Osteoblast (primary cell): Measurements from ENCODE around the gene GSTA1. TPM values are rescaled to one million over a fixed set of nuclear protein-coding genes. Genes with fewer than 3 reads are reported as not detected.
"Not testable (repeated sequence)": the region's sequence is repeated elsewhere in the genome, so short reads cannot be mapped to it uniquely, and the experiment has no call there.

ENCODE experiments used
- DNase-seq: peaks from one replicate; pipeline ENCODE4 v3.0.0; 2011; ENCODE audit warnings: low spot score, mixed read lengths; ENCODE audit not compliant: insufficient read length; ENCODE audit errors: missing footprints
- H2AFZ ChIP-seq: 2 replicates; pipeline ENCODE4 v1.6.0; 2011; ENCODE audit warnings: mild to moderate bottlenecking, low read length
- H3K27ac ChIP-seq: 2 replicates; pipeline ENCODE4 v1.5.1; 2011; ENCODE audit warnings: mild to moderate bottlenecking, low read depth, low read length, moderate library complexity
- H3K27me3 ChIP-seq: 2 replicates; pipeline ENCODE4 v1.6.0; 2012; ENCODE audit warnings: mild to moderate bottlenecking, control low read depth, inconsistent platforms, low read length, moderate library complexity; ENCODE audit not compliant: insufficient read depth
- H3K36me3 ChIP-seq: 2 replicates; pipeline ENCODE4 v1.5.1; 2011; ENCODE audit warnings: mild to moderate bottlenecking, low read length, control low read depth, moderate library complexity; ENCODE audit not compliant: insufficient read depth
- H3K4me1 ChIP-seq: 2 replicates; pipeline ENCODE4 v1.5.1; 2011; ENCODE audit warnings: mild to moderate bottlenecking, low read length, control low read depth, moderate library complexity; ENCODE audit not compliant: insufficient read depth
- H3K4me2 ChIP-seq: 2 replicates; pipeline ENCODE4 v1.6.0; 2011; ENCODE audit warnings: mild to moderate bottlenecking, low read length; ENCODE audit not compliant: insufficient read depth
- H3K4me3 ChIP-seq: fragments of 200-600 bp; sonication (generic); 3 replicates; pipeline ENCODE4 v1.5.1; 2012; ENCODE audit warnings: mild to moderate bottlenecking, low read length, inconsistent platforms; ENCODE audit not compliant: insufficient read depth
- H3K79me2 ChIP-seq: 2 replicates; pipeline ENCODE4 v1.6.0; 2012; ENCODE audit warnings: mild to moderate bottlenecking, low read length, control low read depth, inconsistent platforms; ENCODE audit not compliant: insufficient read depth
- H3K9me3 ChIP-seq: 2 replicates; pipeline ENCODE4 v1.5.1; 2011; ENCODE audit warnings: low read depth, low read length, control low read depth
- H4K20me1 ChIP-seq: 2 replicates; pipeline ENCODE4 v1.6.0; 2012; ENCODE audit warnings: mild to moderate bottlenecking, low read length, control low read depth; ENCODE audit not compliant: insufficient read depth
- CTCF ChIP-seq: IDR thresholded peaks from 2 replicates; pipeline ENCODE4 v1.5.1; 2011; ENCODE audit warnings: mild to moderate bottlenecking, low read depth, low read length, moderate library complexity; ENCODE audit errors: extremely low read depth
- total RNA-seq: library from RNA; depleted of rRNA; stranded (reverse); fragments of >200 nt; gene quantifications from 2 replicates; pipeline ENCODE4 v1.2.3, GENCODE V29; 2012

GSTA1 gene
- total RNA-seq, 1 donor = not detected

- H3K79me2 ChIP-seq = no peaks in the 10 kb centered on the region
- peaks cover 16% of the 10 kb centered on the region for H3K4me1 ChIP-seq
- H3K4me3 ChIP-seq = no peak overlapping the region
- no peaks in the 10 kb centered on the region for H3K27me3 ChIP-seq
- H3K36me3 ChIP-seq = no peaks in the 10 kb centered on the region
- H2AFZ ChIP-seq = no peak overlapping the region
- no peak overlapping the region for H3K4me2 ChIP-seq
- no peak for TF ChIP-seq CTCF
- H3K9me3 ChIP-seq = no peaks in the 10 kb centered on the region
- no peak overlapping the region for H3K27ac ChIP-seq
- DNase-seq = no peak
- H4K20me1 ChIP-seq = no peaks in the 10 kb centered on the region
Observed at GRCh38 chr6:52754443-52754842, 49.2 kb downstream of the GSTA1 start.

GRCh38 chr6:52753137-52753536 lies 50.5 kb downstream of the GSTA1 start:
- not testable (repeated sequence) for H3K27me3 ChIP-seq, H4K20me1 ChIP-seq, H2AFZ ChIP-seq, H3K4me3 ChIP-seq, H3K4me2 ChIP-seq, H3K4me1 ChIP-seq, H3K27ac ChIP-seq, H3K9me3 ChIP-seq, H3K36me3 ChIP-seq, H3K79me2 ChIP-seq
- peak; percentile 4 for DNase-seq

GRCh38 chr6:52752310-52752709 lies 51.3 kb downstream of the GSTA1 start:
- Histone ChIP-seq H3K79me2 (no peaks in the 10 kb centered on the region), H3K4me1 (peaks cover 8% of the 10 kb centered on the region), H2AFZ (no peak overlapping the region), H3K36me3 (no peaks in the 10 kb centered on the region), H3K27ac (no peak overlapping the region), H3K27me3 (no peaks in the 10 kb centered on the region), H4K20me1 (no peaks in the 10 kb centered on the region), H3K9me3 (no peaks in the 10 kb centered on the region), H3K4me2 (no peak overlapping the region), H3K4me3 (no peak overlapping the region)
- no peak for TF ChIP-seq CTCF
- no peak for DNase-seq

- Histone ChIP-seq H3K79me2 (no peaks in the 10 kb centered on the region), H3K4me3 (no peak overlapping the region), H3K27me3 (peaks cover under 1% of the 10 kb centered on the region), H2AFZ (no peak overlapping the region), H3K9me3 (no peaks in the 10 kb centered on the region), H3K4me2 (no peak overlapping the region), H3K27ac (no peak overlapping the region), H3K36me3 (no peaks in the 10 kb centered on the region), H4K20me1 (no peaks in the 10 kb centered on the region), H3K4me1 (peaks cover 14% of the 10 kb centered on the region)
- TF ChIP-seq CTCF = no peak
- no peak for DNase-seq
Observed at GRCh38 chr6:52749556-52750152, 54.0 kb downstream of the GSTA1 start.

GRCh38 chr6:52747301-52747700 lies 56.3 kb downstream of the GSTA1 start:
- not testable (repeated sequence) for DNase-seq

More at GRCh38 chr6:52747301-52747700, 56.3 kb downstream of the GSTA1 start:
- not testable (repeated sequence) for H4K20me1 ChIP-seq, H3K4me2 ChIP-seq, H3K79me2 ChIP-seq, H3K4me3 ChIP-seq, H2AFZ ChIP-seq, H3K9me3 ChIP-seq, H3K27ac ChIP-seq, H3K36me3 ChIP-seq
- Histone ChIP-seq H3K4me1 (peaks cover 14% of the 10 kb centered on the region), H3K27me3 (peaks cover 12% of the 10 kb centered on the region)
